Measurements from ENCODE around the gene LRRC14B. TPM values are rescaled to one million over a fixed set of nuclear protein-coding genes. Genes with fewer than 3 reads are reported as not detected.
A peak's percentile ranks its signal among the peaks of the same experiment; 100 is the strongest.
"Not testable (repeated sequence)": the region's sequence is repeated elsewhere in the genome, so short reads cannot be mapped to it uniquely, and the experiment has no call there.

LRRC14B gene
- total RNA-seq, 1 experiment from 2014 or later, result not detected

GRCh38 chr5:160173-160510, 31.2 kb upstream of the LRRC14B start:
- peak; percentile 82 for DNase-seq (ENCODE audit: low read depth)

GRCh38 chr5:160921-161802, 30.1 kb upstream of the LRRC14B start:
- DNase-seq (ENCODE audit: low read depth), result no peak

DNA sequence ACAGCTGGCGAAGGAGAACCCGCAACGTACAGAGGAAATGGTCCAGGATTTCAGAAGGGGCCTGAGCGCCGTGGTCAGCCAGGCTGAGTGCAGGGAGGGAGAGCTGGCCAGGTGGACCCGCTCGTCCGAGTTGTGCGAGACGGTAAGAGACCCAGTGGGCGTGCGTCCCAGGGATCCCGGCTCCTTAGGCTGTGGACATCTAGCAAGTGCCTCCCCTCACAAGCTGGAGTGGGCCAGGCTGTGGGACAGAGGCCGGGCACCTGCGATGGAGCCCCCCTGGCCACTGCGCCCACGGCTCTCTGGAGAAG, 29.5 kb upstream of the LRRC14B start:
- no peak for DNase-seq (ENCODE audit: low read depth)

- DNase-seq (ENCODE audit: low read depth), result no peak
These were observed 29.1 kb upstream of the LRRC14B start for GRCh38 chr5:162190-162564.

GRCh38 chr5:162565-163337, 28.5 kb upstream of the LRRC14B start:
- DNase-seq (ENCODE audit: low read depth), result no peak

- DNase-seq (ENCODE audit: low read depth), result no peak
These were observed 28.0 kb upstream of the LRRC14B start for GRCh38 chr5:163338-163620.

DNA sequence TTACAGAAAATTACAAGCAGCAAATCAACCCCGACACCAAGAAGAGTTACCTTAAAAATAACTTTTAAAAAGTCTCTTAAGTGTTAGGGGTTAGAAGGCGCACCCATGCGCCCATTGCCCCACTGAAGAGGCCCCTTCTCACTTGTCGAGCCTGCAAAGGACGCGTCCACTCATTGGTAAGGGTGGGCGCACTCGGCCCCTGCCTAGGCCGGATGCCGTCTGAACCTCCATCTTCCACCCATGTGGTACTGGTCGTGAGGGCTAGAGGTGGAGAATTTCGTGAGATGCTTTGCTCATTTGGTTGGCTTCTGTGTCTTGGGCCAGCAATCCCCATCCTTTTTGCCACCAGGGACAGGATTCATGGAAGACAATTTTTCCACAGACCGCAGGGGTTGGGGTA, 27.5 kb upstream of the LRRC14B start:
- DNase-seq (ENCODE audit: low read depth), result no peak

GRCh38 chr5:164244-164643, 27.1 kb upstream of the LRRC14B start:
- no peak for DNase-seq (ENCODE audit: low read depth)

DNA sequence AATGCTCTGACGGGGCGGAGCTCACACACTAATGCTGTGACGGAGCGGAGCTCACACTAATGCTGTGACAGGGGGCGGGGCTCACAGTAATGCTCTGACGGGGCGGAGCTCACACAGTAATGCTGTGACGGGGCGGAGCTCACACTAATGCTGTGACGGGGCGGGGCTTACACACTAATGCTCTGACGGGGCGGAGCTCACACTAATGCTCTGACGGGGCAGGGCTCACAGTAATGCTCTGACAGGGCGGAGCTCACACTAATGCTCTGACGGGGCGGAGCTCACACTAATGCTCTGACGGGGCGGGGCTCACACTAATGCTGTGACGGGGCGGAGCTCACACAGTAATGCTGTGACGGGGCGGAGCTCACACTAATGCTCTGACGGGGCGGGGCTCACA, 26.5 kb upstream of the LRRC14B start:
- not testable (repeated sequence) for DNase-seq (ENCODE audit: low read depth)

DNA sequence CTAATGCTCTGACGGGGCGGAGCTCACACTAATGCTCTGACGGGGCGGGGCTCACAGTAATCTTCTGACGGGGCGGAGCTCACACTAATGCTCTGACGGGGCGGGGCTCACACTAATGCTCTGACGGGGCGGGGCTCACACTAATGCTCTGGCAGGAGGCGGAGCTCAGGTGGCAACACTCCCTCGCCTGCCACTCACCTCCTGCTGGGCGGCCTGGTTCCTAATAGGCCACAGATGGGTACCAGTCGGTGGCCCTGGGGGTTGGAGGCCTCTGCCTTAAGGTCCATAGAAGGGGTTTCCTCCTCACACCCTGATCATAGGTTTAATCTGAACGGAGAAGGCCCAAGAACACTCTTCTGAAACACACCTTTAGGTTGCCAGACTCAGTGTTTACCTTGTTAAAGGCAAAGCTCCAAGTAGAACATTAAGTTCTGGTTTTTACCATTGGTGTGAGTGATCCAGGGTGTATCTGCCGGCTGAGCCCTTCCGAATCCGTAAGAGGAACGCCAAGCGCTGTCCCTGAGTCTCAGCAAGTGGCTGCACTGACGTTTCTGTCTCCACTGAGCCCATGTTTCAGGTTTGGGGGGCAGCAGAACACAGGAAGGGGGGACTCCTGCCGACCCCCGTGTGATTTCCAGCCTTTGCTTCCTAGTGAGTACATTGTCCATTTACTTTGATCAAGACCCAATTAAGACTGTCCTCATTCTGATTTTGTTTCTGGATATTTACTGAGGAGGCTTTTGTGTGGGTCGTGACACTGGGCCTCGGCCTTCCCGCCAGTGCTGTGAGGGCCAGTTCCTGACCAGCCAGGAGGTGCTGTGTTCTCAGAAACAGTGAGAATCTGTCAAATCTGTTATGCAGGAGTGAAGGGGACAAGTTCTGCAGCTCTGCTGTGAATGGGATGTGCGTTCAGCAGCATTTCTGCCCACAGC, 24.6 kb upstream of the LRRC14B start:
- no peak for DNase-seq (ENCODE audit: low read depth)

- DNase-seq (ENCODE audit: low read depth), result no peak
These were observed 23.8 kb upstream of the LRRC14B start for GRCh38 chr5:167511-167910.

GRCh38 chr5:167982-168660, 23.2 kb upstream of the LRRC14B start:
- DNase-seq (ENCODE audit: low read depth), result peak; percentile 93

GRCh38 chr5:169071-169727, 22.1 kb upstream of the LRRC14B start:
- DNase-seq (ENCODE audit: low read depth), result peak; percentile 89

GRCh38 chr5:169728-170094, 21.6 kb upstream of the LRRC14B start:
- DNase-seq (ENCODE audit: low read depth), result no peak

- no peak for DNase-seq (ENCODE audit: low read depth)
These were observed 20.1 kb upstream of the LRRC14B start for GRCh38 chr5:170971-171800.

DNA sequence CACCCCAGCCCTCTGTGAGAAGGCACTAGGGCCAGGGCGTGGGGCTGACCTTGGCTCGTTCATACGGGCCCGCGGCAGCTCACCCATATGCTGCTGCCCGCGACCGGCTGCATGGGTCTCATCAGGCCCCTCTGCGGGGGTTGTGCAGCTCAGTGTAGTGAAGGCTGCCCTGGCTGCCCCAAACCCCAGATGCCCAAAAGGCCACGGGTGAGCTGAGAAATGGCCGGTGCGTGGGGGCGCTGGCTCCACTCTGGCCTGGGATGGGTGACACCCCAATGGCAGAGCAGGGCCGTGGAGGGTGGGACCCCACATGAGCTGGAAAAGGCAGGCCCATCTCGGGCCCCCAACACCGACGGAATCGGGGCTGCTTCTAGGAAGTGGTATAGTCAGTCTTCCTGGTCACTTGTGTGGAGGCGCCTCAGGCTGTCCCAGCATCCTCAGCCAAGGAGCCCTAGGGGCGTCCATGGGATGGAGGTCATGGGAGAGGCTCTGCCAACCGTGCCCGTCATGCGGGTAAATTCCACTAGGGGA, 19.4 kb upstream of the LRRC14B start:
- no peak for DNase-seq (ENCODE audit: low read depth)

- no peak for DNase-seq (ENCODE audit: low read depth)
These were observed 18.9 kb upstream of the LRRC14B start for GRCh38 chr5:172421-172820.

GRCh38 chr5:172841-173251, 18.4 kb upstream of the LRRC14B start:
- no peak for DNase-seq (ENCODE audit: low read depth)

GRCh38 chr5:173392-174290, 17.7 kb upstream of the LRRC14B start:
- no peak for DNase-seq (ENCODE audit: low read depth)

Data from Daoy (cell line).